ENCODE results near the gene TMEM88.

The TMEM88 gene

GRCh38 chr17:7846765-7847661, 7.9 kb upstream of the TMEM88 start:
- DNase-seq (ENCODE audit: low spot score) = no peak
- in situ Hi-C loops (cut with MboI; ENCODE audit: low sequenced_read_pairs, unreplicated experiment) = no loop called here
- no peak for TF ChIP-seq CTCF (IDR thresholded peaks at IDR 0.05; ENCODE audit: borderline replicate concordance, control extremely low read depth, extremely low read depth, insufficient read depth, missing control alignments)

GRCh38 chr17:7848131-7848579, 6.7 kb upstream of the TMEM88 start:
- no peak for TF ChIP-seq CTCF (IDR thresholded peaks at IDR 0.05; ENCODE audit: borderline replicate concordance, control extremely low read depth, extremely low read depth, insufficient read depth, missing control alignments)
- in situ Hi-C loops (cut with MboI; ENCODE audit: low sequenced_read_pairs, unreplicated experiment) = no loop called here
- no peak for DNase-seq (ENCODE audit: low spot score)

GRCh38 chr17:7848739-7849129, 6.1 kb upstream of the TMEM88 start:
- TF ChIP-seq CTCF (IDR thresholded peaks at IDR 0.05; ENCODE audit: borderline replicate concordance, control extremely low read depth, extremely low read depth, insufficient read depth, missing control alignments) = no peak
- DNase-seq (ENCODE audit: low spot score) = no peak
- in situ Hi-C loops (cut with MboI; ENCODE audit: low sequenced_read_pairs, unreplicated experiment) = no loop called here

GRCh38 chr17:7849130-7849750, 5.6 kb upstream of the TMEM88 start:
- no peak for TF ChIP-seq CTCF (IDR thresholded peaks at IDR 0.05; ENCODE audit: borderline replicate concordance, control extremely low read depth, extremely low read depth, insufficient read depth, missing control alignments)
- in situ Hi-C loops (cut with MboI; ENCODE audit: low sequenced_read_pairs, unreplicated experiment) = no loop called here
- DNase-seq (ENCODE audit: low spot score) = no peak

GRCh38 chr17:7849751-7850504, 4.9 kb upstream of the TMEM88 start:
- TF ChIP-seq CTCF (IDR thresholded peaks at IDR 0.05; ENCODE audit: borderline replicate concordance, control extremely low read depth, extremely low read depth, insufficient read depth, missing control alignments) = no peak
- in situ Hi-C loops (cut with MboI; ENCODE audit: low sequenced_read_pairs, unreplicated experiment) = no loop called here
- DNase-seq (ENCODE audit: low spot score) = no peak

- TF ChIP-seq CTCF (IDR thresholded peaks at IDR 0.05; ENCODE audit: borderline replicate concordance, control extremely low read depth, extremely low read depth, insufficient read depth, missing control alignments) = no peak
- in situ Hi-C loops (cut with MboI; ENCODE audit: low sequenced_read_pairs, unreplicated experiment) = no loop called here
Measured at GRCh38 chr17:7850701-7851437, 4.0 kb upstream of the TMEM88 start.

More at GRCh38 chr17:7850701-7851437, 4.0 kb upstream of the TMEM88 start:
- DNase-seq (ENCODE audit: low spot score) = no peak
